ENCODE data around the gene CELF2. TPM values are rescaled to one million over a fixed set of nuclear protein-coding genes. Genes with fewer than 3 reads are reported as not detected.
"Not testable (repeated sequence)": the region's sequence is repeated elsewhere in the genome, so short reads cannot be mapped to it uniquely, and the experiment has no call there.

CELF2 gene
- total and polyA plus RNA-seq, 9 of the 15 experiments (the other 6 are each of a cell fraction or from before 2014, with no cell fraction given) = 4.0 to 20.3 (median 11.1) TPM

DNA sequence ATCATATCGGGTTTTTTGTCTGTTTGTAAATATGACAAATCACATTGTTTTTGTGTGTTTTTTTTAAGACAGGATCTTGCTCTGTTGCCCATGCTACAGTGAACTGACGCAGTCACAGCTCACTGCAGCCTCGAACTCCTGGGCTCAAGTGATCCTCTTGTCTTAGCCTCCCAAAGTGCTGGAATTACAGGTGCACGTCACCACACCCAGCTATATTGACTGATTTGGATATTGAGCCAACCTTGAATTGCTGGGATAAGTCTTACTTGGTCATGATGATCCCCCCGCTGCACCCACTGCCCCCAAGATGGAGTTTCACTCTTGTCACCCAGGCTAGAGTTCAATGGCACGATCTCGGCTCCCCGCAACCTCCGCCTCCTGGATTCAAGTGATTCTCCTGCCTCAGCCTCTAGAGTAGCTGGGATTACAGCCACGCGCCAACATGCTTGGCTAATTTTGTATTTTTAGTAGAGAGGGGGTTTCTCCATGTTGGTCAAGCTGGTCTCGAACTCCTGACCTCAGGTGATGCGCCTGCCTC lies 167.5 kb downstream of the CELF2 start:
- intact Hi-C loops (cut with micrococcal nuclease); FAIRE-seq; H3K9me1 ChIP-seq (ENCODE audit: control insufficient read depth, insufficient read depth, low read length); ATAC-seq; POLR2A ChIA-PET; H3K9me3 ChIP-seq (replicated peaks; ENCODE audit: control insufficient read depth, insufficient read depth, low read depth, low read length); BruUV-seq (replicated peaks); H3K4me1 ChIP-seq (replicated peaks in 1 of 2; ENCODE audit: control insufficient read depth in 2 of 2, insufficient read depth in 2 of 2, low read length in 2 of 2); H3K4me2 ChIP-seq (ENCODE audit: insufficient read depth, low read length); H3K9ac ChIP-seq (ENCODE audit: insufficient read depth in 1 of 2, low read depth in 2 of 2, low read length in 2 of 2); H2AFZ ChIP-seq (ENCODE audit: low read depth, low read length); CTCF ChIA-PET (ENCODE audit: low intra/inter-chr PET ratio); in situ Hi-C loops (cut with MboI); DNase-seq (ENCODE audit: extremely low read depth in 1 of 4, low spot score in 3 of 4); H3K79me2 ChIP-seq (ENCODE audit: control insufficient read depth, insufficient read depth, low read length); H4K20me1 ChIP-seq (replicated peaks; ENCODE audit: control insufficient read depth, insufficient read depth, low read length); H3K27me3 ChIP-seq (ENCODE audit: control insufficient read depth in 2 of 2, insufficient read depth in 2 of 2, low read length in 2 of 2); H3K27ac ChIP-seq (ENCODE audit: extremely low read depth, low read depth, low read length); H3K4me3 ChIP-seq; H3K36me3 ChIP-seq (ENCODE audit: control insufficient read depth, insufficient read depth, low read length): not testable (repeated sequence)
- 81% methylated on average over 12 of the region's 13 CpGs for WGBS (ENCODE audit: insufficient coverage, low coverage, missing lambda C conversion rate)
- TF ChIP-seq FOXK1 (CRISPR knock-in tag; IDR thresholded peaks at IDR 0.05; ENCODE audit: borderline replicate concordance) = 0 out of 2 replicates have a peak, but pooled peaks have one; percentile 38
- peak; percentile 99 for TF ChIP-seq ZNF324 (CRISPR knock-in tag; IDR thresholded peaks at IDR 0.05)
- TF ChIP-seq CBX3 (IDR thresholded peaks at IDR 0.05; ENCODE audit: borderline replicate concordance in 1 of 2, low read length in 2 of 2) = peak in 1 of 2 experiments; percentile 50; a peak in 1 of 3 replicates
- TF ChIP-seq CBX1 (IDR thresholded peaks at IDR 0.05; ENCODE audit: low read depth) = peak; percentile 75; the same call in 1 of the 2 replicates
- TF ChIP-seq RBM25 (IDR thresholded peaks at IDR 0.05; ENCODE audit: low read depth, low read length, severe bottlenecking) = peak; percentile 6
- peak; percentile 76; the same call in 1 of the 2 replicates for TF ChIP-seq CBX5 (IDR thresholded peaks at IDR 0.05; ENCODE audit: borderline replicate concordance, low read depth)

DNA sequence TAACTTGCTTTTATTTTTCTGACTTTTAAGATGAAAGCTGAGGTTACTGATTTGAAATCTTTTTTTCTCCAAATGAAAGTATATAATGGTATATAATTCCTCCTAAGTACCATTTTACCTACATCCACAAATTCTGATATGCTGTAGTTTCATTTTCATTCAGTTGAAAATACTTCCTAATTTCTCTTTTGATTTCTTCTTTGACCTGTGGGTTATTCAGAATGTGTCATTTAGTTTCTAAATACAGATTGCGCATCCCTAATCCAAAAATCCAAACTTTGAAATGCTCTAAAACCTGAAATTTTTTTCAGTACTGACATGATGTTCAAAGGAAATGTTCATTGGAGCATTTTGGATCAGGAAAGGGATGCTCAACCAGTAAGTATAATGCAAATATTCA lies 168.7 kb downstream of the CELF2 start:
- Histone ChIP-seq H3K27ac (ENCODE audit: extremely low read depth, low read depth, low read length) (no peak overlapping the region), H3K27me3 (ENCODE audit: control insufficient read depth in 2 of 2, insufficient read depth in 2 of 2, low read length in 2 of 2) (no peaks in the 10 kb centered on the region), H2AFZ (ENCODE audit: low read depth, low read length) (no peak overlapping the region), H3K4me1 (replicated peaks in 1 of 2; ENCODE audit: control insufficient read depth in 2 of 2, insufficient read depth in 2 of 2, low read length in 2 of 2) (no peaks in the 10 kb centered on the region; a peak in 1 of 5 replicates), H3K9me1 (ENCODE audit: control insufficient read depth, insufficient read depth, low read length) (no peaks in the 10 kb centered on the region), H3K9me3 (replicated peaks; ENCODE audit: control insufficient read depth, insufficient read depth, low read depth, low read length) (peaks cover 2% of the 10 kb centered on the region; the same call in 1 of the 2 replicates), H4K20me1 (replicated peaks; ENCODE audit: control insufficient read depth, insufficient read depth, low read length) (no peaks in the 10 kb centered on the region), H3K4me3 (no peak overlapping the region), H3K9ac (ENCODE audit: insufficient read depth in 1 of 2, low read depth in 2 of 2, low read length in 2 of 2) (no peak overlapping the region), H3K79me2 (ENCODE audit: control insufficient read depth, insufficient read depth, low read length) (no peaks in the 10 kb centered on the region), H3K36me3 (ENCODE audit: control insufficient read depth, insufficient read depth, low read length) (no peaks in the 10 kb centered on the region; the same call in 2 of the 3 replicates), H3K4me2 (ENCODE audit: insufficient read depth, low read length) (no peak overlapping the region)
- intact Hi-C loops (cut with micrococcal nuclease) (no loop called here), in situ Hi-C loops (cut with MboI) (no loop called here)
- CTCF ChIA-PET (ENCODE audit: low intra/inter-chr PET ratio) = no interaction called here
- no peak for TF ChIP-seq XRCC5 (IDR thresholded peaks at IDR 0.05; ENCODE audit: low read depth, low read length)
- no peak for TF ChIP-seq MAZ (CRISPR knock-in tag; conservative IDR thresholded peaks at IDR 0.05 in 1 of 2, IDR thresholded peaks at IDR 0.05 in 1 of 2)
- no peak for TF ChIP-seq XRCC3 (IDR thresholded peaks at IDR 0.05)
- no peak for TF ChIP-seq NFXL1 (CRISPR knock-in tag; IDR thresholded peaks at IDR 0.05)
- no peak for TF ChIP-seq POLR2AphosphoS5 (IDR thresholded peaks at IDR 0.05; ENCODE audit: control insufficient read depth, insufficient read depth, low read depth, low read length)
- TF ChIP-seq LCOR (CRISPR knock-in tag; IDR thresholded peaks at IDR 0.05) = no peak
- TF ChIP-seq RBM17 (IDR thresholded peaks at IDR 0.05; ENCODE audit: borderline replicate concordance, low read depth, low read length) = no peak
- TF ChIP-seq ZNF134 (CRISPR knock-in tag; conservative IDR thresholded peaks at IDR 0.05) = no peak
- no TSS peak for BruUV-seq (replicated peaks)
- 100% methylated on average over 1 of the region's 1 CpG for WGBS (ENCODE audit: insufficient coverage, low coverage, missing lambda C conversion rate)
- ATAC-seq (no peak), FAIRE-seq (no peak), DNase-seq (ENCODE audit: extremely low read depth in 1 of 4, low spot score in 3 of 4) (no peak)
- POLR2A ChIA-PET = no interaction called here

All from K562 (cell line).